Muscle of arm (tissue), 14 donors: ENCODE data around the gene OR4C6. TPM values are rescaled to one million over a fixed set of nuclear protein-coding genes. Genes with fewer than 3 reads are reported as not detected.

Source experiments
- DNase-seq: peaks from one replicate; pipeline ENCODE4 v3.0.0-alpha.2; 2013
- long read RNA-seq, 11 donors: transcript quantifications; one replicate each; lab custom pipeline, GENCODE V29; 2026
- polyA plus RNA-seq, 12 donors: library from polyadenylated mRNA; unstranded; fragments of 120-200 nt; gene quantifications; one replicate each; pipeline ENCODE4 v1.2.1, GENCODE V29; 2013; ENCODE audit not compliant: insufficient read length in 12 of 12

The OR4C6 gene
- not detected for polyA plus RNA-seq
- long read RNA-seq, donor 1 = 0 reads
- long read RNA-seq, donor 2 = 0 reads
- long read RNA-seq, donor 3 = 0 reads
- long read RNA-seq, donor 4 = 0 reads
- long read RNA-seq, donor 5 = 0 reads
- long read RNA-seq, donor 6 = 0 reads
- long read RNA-seq, donor 7 = 0 reads
- long read RNA-seq, donor 8 = 0 reads
- long read RNA-seq, donor 9 = 0 reads
- long read RNA-seq, donor 10 = 0 reads
- long read RNA-seq, donor 11 = 0 reads

DNA sequence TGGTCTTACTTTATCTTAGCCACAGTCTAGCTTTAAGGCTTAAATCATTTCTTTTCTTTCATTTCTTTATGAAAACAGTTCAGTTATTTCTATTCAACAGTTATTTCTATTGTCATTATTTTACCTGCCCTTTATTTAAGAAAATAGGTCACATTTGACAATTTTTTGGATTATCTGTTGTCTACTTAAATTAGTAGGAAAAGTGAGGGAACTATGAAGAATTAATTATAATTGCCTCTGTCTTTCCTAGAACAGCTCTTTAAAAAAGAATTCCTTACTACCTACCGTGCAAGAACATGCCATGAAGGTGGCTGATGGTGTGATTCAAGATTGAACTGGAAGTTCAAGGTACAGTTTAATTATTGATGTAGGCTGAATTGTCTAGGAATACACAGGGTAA is at the start of gene OR4C6:
Gene OR4C6 (plus strand): TSS at position 301 of the 400 bp plus-strand sequence. CDS start 2,966 bp downstream, outside the sequence.
- DNase-seq = no peak

DNA sequence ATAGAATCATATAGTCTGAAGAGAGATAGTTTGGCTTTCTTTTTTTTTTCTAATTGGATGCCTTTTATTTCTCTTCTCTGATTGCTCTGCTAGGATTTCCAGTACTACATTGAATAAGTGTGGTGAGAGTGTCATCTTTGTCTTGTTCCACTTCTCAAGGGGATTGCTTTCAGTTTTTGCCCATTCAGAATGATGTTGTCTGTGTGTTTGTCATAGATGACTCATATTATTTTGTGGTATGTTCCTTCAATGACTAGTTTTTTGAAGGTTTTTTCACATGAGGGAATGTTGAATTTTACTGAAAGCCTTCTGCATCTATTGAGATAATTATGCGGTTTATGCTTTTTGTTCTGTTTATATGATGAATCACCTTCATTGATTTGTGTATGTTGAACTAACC is 37.5 kb upstream of the OR4C6 start:
- DNase-seq = no peak

- DNase-seq = no peak
Observed at GRCh38 chr11:55634813-55635212, 27.2 kb upstream of the OR4C6 start, which contains the start of gene OR4P4. TSS of gene OR4P4 (plus strand) at chr11:55635113.

DNA sequence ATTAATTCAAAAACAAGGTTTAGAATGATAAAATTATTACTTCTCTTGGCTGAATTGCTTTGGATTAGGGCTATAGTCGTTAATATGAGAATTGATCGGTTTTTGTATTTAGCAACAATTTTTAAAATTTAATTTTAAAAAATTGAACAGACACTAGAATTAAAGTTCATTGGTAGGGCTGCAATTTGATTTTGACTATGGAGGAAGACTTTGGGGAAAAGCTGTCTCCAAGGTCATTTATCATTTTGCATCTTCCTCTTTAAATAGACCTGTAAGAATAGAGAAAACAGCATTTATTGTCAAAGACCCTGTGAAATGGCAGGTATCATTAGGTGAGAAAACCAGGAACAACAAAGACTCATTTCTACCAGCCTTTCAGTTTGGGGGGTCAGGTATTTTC is 14.0 kb upstream of the OR4C6 start, which contains the start of gene OR4S2:
Gene OR4S2 (plus strand): TSS at position 301 of the 400 bp plus-strand sequence. CDS start 2,577 bp downstream, outside the sequence.
- no peak for DNase-seq

GRCh38 chr11:55652560-55652959 is 9.4 kb upstream of the OR4C6 start:
- DNase-seq = no peak

- DNase-seq = no peak
Observed at GRCh38 chr11:55655096-55655495, 6.9 kb upstream of the OR4C6 start.

- no peak for DNase-seq
Observed at GRCh38 chr11:55658031-55658573, 3.9 kb upstream of the OR4C6 start.

DNA sequence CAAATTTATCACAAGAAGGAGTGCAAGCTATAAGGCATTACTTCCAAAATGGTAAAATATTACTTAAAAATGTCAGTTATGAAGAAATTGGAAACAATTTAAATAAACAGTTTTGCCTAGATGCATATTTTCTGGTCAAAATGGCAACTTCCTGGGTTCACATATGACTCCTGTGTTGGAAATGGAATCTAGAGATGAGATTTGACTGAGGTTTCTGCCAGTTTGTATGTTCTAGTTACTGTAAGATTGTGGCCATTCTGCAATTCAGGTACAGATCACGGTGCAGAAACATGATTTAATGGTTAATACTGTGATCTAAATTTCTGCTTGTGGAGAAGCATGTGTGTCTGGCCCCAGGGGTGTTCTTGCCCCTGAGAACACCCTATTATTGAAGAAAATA is 3.4 kb upstream of the OR4C6 start:
- DNase-seq = no peak

DNA sequence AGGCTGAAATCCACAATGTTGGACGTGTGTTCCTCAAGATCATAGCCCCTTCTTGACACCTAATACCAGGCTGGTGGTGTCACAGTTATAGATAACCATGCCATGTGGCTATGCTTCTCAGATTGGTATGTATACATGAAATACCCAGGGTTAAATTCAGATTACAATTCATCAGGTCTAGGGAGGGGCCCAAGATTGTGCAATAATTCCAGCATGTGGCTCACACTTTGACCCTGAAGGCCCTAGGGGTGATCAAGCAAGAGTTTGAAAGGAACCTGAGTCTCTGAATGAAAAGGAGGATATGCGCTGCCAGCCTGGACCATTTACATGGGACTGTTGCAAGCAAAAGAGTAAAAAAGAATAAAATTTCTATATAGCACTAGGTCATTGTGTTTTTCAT is 7.4 kb downstream of the OR4C6 start:
- DNase-seq = no peak

DNA sequence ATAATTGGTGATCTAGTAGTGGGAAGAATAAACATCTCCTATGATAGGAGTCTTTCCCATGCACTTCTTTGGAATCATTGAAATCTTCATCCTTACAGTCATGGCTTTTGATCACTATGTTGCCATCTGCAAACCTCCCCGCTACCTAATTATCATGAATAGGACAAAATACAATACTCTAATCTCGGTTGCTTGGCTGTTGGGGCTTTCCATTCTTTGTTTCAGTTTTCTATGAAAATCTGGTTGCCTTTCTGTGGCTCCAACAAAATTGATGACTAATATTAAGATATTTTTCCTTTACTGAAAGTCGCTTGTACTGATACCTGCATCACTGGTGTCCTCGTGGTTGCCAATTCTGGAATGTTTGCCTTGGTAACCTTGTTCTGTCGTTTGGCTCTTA is 11.9 kb downstream of the OR4C6 start:
- DNase-seq = no peak

GRCh38 chr11:55697817-55698216 is 35.8 kb downstream of the OR4C6 start:
- DNase-seq = no peak

GRCh38 chr11:55701429-55701828 is 39.4 kb downstream of the OR4C6 start:
- DNase-seq = no peak

GRCh38 chr11:55707029-55707428 is 45.0 kb downstream of the OR4C6 start:
- DNase-seq = no peak

- no peak for DNase-seq
Observed at GRCh38 chr11:55714982-55715888, 53.2 kb downstream of the OR4C6 start.

Other genes starting within 250 kb of the OR4C6 start
- gene OR4C15, start 107.7 kb upstream of the OR4C6 start, polyA plus RNA-seq = not detected
- gene OR4C16, start 90.1 kb upstream of the OR4C6 start, polyA plus RNA-seq = not detected
- gene OR4C11, start 54.6 kb upstream of the OR4C6 start, polyA plus RNA-seq = not detected
- under 1 TPM in 5 of 12 donors, not detected in 7; 0.07 to 0.15 (median 0.09) TPM for gene OR4P4, start 27.1 kb upstream of the OR4C6 start, polyA plus RNA-seq
- gene OR4S2, start 13.9 kb upstream of the OR4C6 start, polyA plus RNA-seq = not detected
- gene OR5D13, start 111.2 kb downstream of the OR4C6 start, polyA plus RNA-seq = not detected
- gene OR5D14, start 133.4 kb downstream of the OR4C6 start, polyA plus RNA-seq = not detected
- gene OR5L1, start 149.2 kb downstream of the OR4C6 start, polyA plus RNA-seq = not detected
- gene OR5D18, start 157.4 kb downstream of the OR4C6 start, polyA plus RNA-seq = not detected
- gene OR5L2, start 165.0 kb downstream of the OR4C6 start, polyA plus RNA-seq = not detected
- gene OR5D16, start 176.6 kb downstream of the OR4C6 start, polyA plus RNA-seq = not detected
- not detected for gene TRIM51, start 221.1 kb downstream of the OR4C6 start, polyA plus RNA-seq